HG03025 (cell line): ENCODE results near the gene SERPINA9.
"Not testable (repeated sequence)": the region's sequence is repeated elsewhere in the genome, so short reads cannot be mapped to it uniquely, and the experiment has no call there.

Source experiments
- ATAC-seq: cut with Tn5 transposase; IDR thresholded peaks from one replicate; pipeline ENCODE4 v1.9.1; 2021; ENCODE audit warnings: mild to moderate bottlenecking, moderate library complexity; ENCODE audit not compliant: unreplicated experiment, low FRiP score

Gene SERPINA9

DNA sequence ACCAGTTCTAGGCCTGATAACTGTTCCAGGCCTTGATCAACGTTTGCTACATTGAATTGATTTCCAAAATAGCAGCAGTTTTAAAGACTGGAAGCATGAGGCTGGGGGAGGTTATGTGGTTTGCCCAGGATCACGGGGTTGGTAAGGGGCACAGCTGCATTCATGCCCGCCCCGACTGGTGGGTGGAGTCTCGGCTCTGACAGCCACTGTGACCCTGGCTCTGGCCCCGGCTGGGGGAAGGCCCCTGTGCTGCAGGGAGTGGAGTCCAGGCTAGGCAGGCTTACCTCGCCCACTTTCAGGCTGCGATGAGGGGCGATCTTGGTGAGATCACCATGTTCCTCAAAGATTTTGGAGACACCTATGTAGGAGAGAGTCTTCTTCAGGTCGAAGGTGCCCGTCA is 13.3 kb upstream of the SERPINA9 start:
- ATAC-seq = no peak

DNA sequence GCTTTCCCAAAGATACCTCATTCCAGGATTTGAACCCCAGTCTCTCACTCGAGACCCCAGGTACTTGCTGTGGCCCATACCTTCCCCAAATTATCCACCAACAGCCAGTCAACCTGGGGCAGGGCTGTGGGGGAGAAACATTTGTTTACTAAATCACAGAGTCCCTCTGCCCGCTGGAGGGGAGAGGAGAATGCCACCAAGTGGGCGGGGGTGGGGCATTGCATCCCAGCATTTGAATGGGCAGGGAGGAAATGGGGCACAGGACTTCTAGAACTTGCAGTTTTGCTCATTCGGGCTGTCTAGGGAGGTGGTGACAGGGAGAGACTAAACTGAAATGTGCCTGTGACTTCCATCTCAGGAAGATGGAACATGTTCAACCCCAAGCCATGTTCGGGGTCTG is 10.9 kb upstream of the SERPINA9 start:
- ATAC-seq = no peak

DNA sequence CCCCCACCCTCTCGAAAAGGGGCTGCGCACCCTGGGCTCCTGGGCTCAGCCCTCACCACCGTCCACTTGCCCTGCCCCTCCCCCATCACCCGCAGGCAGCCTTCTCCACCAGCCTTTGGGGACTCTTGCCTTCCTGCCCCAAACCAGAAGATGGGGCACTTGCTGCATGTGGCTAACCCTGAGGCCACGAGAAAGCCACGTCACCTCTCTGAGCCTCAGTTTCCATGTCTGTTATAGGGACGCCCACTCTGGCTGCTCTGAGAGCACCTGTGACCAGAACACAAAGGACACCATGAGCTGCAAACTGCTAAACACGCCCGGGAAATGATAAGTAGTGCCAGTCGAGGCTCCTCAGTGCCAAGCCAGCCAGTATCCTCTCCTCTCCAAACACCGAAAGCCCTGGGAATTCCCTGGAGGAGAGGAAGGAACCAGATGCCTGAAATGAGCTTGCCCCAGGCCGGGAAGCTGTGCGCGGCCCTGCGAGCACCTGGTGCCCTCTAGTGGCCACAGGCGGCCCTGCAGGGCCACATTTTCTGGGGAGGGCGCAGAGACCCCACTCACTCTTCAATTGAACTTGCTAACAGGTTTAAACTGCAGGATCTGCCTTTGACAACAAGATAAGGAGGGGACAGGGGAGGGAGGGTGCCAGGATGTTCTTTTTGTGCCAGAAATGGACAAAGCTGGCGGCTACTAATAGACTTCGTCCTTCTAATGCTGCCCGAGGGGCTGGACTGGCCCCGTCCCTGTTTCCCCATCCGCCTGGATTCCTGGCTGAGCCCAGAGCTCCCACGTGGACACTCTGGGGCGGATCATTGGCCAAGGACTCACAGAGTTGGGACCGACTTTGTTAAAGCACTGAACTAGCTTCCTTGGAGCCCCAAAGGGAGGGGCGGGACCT is 10.2 kb upstream of the SERPINA9 start:
- ATAC-seq = no peak

DNA sequence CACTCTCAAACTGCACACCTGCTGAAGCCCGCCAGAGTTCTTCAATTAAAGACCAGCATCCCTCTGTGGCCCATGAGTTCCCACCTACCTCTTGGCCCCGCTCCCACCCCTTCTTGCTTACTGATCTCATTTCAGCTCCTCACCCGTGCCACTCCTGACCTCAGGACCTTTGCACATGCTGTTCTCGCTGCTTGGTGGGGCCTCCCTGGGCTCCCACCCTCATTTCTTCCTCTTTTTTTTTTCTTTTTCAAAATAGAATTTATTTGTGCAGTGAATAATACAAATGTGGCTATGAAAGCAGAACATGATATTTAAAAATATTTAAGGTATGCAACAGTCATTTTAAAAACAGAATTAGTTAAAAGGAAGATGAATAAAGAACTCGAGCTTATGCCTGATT is 8.5 kb upstream of the SERPINA9 start:
- ATAC-seq = no peak

DNA sequence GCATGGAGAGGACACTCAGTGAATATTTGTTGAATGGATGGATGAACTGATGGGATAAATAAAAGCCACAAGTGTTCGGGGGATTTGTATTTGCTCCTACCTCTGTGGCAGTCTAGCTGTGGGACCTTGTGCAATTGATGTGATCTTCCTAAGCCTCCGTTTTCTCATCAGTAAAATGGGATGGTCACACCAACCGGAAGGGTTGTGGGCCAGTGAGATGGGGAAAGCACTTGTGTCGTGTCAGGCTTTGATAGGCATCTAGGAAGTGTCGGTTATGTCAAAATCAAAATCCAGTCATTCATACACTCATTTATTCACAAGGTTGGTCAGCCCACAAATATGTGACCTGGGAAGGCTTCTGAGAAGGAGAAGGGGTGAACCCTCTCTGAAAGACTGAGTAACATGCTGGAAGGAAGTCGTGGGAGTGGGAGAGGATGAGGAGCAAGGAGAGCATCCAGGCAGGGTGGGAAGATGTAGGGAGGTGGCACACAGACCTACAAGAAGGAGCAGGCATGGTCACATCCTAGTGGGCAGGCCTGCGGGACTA is 7.8 kb upstream of the SERPINA9 start:
- no peak for ATAC-seq

DNA sequence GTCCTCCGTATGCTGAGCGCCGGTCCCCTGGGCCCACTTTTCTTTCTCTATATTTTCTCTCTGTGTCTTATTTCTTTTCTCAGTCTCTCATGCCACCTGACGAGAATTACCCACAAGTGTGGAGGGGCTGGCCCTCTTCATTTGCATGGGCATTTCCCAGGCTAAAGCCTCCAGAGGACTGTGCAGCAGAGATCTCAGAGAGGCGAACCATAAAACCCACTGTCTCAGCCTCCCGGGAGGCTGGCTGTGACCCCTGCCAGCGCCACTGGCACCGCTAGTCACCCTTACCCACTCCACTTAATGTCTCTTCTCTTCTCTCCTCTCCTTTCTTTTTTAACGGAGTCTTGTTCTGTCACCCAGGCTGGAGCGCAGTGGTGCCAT is 7.1 kb upstream of the SERPINA9 start:
- no peak for ATAC-seq

DNA sequence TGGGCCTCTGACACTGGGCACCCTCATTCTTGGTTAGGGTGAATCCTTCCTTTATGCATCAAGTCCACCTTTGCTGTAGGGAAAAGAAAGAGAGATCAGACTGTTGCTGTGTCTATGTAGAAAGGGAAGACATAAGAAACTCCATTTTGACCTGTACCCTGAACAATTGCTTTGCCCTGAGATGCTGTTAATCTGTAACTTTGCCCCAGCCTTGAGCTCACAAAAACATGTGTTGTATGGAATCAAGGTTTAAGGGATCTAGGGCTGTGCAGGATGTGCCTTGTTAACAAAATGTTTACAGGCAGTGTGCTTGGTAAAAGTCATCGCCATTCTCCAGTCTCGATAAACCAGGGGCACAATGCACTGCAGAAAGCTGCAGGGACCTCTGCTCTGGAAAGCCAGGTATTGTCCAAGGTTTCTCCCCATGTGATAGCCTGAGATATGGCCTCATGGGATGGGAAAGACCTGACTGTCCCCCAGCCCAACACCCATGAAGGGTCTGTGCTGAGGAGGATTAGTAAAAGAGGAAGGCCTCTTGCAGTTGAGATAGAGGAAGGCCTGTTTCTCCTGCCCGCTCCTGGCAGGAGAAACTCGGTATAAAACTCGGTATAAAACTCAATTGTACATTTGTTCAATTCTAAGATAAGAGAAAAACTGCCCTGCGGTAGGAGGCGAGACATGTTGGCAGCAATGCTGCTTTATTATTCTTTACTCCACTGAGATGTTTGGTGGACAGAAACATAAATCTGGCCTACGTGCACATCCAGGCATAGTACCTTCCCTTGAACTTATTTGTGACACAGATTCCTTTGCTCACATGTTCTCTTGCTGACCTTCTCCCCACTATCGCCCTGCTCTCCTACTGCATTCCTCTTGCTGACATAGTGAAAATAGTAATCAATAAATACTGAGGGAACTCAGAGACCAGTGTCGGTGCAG is 6.4 kb upstream of the SERPINA9 start:
- not testable (repeated sequence) for ATAC-seq

DNA sequence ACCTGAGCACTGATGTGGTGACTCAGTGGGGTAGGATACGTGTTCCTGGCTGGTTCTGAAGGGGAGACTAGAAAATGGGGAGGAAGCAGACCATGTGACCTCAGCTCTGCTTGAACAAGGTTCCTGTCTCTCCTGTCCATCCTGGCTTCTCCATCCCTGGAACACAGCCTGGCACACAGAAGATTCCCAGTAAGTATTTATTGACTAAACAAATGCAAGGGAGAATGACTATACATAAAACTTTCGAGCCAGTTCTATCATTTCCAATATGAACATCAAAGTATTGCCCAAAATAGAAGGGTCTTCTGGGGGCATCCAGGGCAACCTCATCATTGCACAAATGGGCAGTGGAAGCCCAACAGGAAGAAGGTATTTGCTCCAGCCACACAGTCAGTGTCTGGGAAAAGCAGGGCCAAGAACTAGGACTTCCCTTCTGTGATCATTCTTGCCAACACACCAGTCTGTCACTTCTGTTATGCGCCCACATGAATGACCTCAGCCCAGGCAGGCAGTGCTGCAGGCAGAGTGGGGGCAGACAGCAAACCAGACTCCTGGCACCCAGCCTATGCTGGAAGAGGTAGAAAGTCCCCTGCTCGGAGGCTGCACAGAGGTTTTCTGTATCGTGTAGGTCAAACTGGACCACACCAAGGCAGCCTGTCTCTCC is 5.6 kb upstream of the SERPINA9 start:
- ATAC-seq = no peak

DNA sequence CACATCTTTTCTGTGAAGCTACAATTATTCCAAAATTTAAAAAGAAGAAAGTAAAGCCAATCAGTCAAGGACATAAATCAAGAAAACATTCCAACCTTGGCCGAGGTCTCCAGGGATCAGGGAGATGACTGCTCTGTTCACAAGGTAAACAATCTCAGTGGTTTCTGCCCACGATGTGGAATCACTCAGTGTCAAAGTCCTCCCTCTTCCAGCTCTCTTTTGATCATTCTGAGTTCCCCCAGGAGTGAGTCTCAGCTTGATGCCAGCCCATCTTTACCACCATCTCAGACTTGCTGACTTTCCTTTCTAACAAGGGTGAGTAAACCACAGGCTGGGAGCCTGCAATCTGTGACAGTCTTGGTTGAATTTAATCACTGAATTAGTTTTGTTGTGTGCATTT is 4.8 kb upstream of the SERPINA9 start:
- no peak for ATAC-seq

DNA sequence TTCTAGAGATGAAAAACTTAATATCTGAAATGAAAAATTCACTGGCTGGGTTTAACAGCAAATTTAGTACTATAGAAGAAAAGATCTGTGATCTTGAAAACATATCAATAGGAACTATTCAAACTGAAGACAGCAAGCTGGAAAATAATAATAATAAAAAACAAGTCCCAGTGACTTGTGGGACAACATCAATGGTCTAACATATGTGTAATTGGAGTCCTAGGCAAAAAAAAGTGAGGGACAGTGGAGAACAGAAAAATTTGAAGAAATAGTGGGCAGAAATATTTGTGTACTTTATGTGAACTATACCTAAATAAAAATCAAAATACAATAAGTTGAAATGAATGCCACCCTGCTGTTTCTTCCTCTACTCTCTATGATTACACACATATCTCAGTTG is 2.4 kb upstream of the SERPINA9 start:
- no peak for ATAC-seq

DNA sequence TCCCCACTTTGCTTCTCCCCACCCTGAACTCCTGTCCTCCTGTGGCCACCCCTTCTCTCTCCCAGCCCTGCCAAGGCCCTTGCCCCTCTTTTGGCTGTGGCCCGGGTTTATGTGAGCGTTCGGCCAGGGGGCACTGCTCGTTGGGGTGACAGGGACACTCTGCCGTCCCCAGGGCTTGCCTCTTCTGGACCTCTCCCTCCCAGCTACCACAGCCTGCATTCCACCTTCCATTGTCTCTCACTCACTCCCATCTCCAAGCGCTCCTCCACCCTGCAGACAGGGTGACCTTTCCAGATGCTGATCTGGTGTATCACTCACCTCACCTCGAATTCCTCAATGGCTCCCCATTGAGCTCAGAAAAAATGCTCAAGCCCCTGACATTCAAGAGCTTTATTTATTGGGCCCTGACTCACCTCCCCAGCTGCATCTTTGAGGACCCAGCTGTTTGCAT is 1.4 kb downstream of the SERPINA9 start:
- no peak for ATAC-seq

DNA sequence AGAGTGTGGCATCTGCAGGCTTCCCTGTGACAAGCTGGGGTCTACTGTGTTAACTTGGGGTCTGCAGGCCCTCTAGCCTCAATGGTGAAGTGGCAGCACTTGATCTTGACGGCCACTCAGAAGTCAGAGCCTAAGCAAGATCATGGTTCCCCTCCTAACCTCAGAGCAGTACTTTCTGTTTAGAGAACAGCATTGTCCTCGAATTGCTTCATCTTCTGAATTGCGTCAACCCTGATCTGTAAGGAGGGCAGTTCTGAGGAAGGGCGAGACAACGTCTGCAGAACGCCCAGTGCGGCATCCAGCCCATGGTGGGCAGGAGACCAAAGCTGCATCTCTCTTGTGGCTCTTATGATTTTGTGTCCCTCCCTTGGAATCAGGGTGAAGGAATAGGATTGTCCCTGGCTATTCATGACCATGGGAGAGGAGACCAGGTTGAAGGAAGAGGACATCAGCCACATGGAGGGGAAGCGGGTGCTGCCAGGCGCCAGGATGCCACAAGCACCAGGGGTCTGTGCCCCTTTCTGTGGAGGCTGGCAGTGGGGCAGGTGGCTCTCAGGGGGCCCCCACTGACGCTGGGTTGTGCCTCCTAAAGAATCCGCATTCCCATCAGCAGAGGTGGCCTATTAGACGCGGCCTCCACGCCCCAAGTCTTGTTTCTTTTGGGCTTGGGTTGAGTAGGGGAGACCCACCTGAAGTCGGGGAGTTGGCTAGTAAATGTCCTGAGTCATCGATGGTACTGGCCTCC is 2.2 kb downstream of the SERPINA9 start:
- ATAC-seq = no peak

DNA sequence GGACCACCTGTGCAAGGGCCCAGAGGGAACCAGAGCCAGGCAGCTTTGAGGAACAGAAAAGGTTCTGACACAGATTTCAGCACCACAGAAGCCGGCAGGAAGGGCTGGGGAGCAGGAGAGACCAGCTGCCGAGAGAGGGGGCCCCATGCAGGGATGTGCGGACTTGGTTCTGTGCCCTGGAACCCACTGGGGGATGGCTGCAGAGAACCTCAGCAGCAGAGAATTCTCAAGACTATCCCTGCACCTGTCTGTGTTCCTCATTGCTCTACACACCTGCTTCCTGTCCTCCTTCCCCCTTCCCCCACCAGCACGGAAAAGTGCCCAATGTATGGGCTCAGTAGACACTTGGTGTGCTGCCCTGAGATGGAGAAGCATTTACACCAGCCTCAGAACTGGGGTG is 3.2 kb downstream of the SERPINA9 start:
- no peak for ATAC-seq

DNA sequence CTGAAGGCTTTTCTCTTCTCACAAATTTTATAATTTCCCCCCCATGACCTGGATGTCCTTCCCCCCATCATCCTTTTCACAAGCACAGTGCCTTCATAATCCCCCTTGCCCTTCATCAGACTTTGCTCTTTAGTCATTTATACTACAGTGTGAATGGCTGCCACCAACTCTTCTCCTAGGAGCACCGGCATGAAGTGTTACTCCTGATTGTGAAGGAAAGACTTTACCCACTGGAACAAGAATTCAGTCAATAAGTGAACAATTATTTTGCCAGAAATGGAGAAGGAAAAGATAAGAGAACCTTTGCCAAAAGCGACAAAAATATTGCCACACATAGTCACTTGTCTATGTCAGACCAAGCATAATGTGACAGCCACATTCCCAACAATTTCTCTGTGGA is 5.0 kb downstream of the SERPINA9 start:
- no peak for ATAC-seq

DNA sequence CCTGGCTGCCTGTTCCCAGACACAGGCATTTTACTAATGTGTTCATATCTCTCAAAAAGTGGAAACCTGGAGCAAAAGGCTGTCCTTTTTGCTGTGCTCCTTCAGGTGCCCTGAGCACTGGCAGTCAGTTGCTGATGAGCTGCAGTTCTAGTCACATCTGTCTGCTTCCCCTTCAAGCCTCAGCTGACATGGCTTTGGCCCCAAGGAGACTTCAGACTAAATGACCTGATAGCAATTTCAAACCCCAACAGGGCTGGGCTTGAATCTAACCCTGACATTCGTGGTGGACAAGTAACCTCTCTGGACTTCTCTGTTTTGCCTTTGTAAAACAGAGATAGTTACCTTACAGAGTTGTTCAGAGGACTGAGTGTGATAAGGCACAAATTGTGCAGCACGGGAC is 5.7 kb downstream of the SERPINA9 start:
- no peak for ATAC-seq

DNA sequence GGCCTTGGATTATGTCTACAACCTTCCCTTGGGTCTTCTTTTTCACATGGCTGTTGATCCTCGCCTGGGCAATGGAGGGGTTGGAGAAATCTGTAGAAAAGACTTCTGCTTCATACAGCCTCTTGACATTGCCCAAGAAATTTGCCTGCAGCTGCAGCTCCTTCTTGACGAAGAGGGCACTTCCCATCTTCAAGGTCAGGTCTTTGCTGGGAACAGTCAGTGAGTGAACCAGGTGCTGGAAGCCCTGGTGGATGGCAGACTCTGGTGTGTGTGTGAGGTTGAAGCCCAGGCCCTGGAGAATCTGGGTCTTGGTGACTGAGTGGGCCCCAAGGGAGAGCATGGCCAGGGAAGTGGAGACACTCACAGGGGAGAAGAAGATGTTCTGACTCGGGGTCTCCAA is 6.7 kb downstream of the SERPINA9 start:
- no peak for ATAC-seq

DNA sequence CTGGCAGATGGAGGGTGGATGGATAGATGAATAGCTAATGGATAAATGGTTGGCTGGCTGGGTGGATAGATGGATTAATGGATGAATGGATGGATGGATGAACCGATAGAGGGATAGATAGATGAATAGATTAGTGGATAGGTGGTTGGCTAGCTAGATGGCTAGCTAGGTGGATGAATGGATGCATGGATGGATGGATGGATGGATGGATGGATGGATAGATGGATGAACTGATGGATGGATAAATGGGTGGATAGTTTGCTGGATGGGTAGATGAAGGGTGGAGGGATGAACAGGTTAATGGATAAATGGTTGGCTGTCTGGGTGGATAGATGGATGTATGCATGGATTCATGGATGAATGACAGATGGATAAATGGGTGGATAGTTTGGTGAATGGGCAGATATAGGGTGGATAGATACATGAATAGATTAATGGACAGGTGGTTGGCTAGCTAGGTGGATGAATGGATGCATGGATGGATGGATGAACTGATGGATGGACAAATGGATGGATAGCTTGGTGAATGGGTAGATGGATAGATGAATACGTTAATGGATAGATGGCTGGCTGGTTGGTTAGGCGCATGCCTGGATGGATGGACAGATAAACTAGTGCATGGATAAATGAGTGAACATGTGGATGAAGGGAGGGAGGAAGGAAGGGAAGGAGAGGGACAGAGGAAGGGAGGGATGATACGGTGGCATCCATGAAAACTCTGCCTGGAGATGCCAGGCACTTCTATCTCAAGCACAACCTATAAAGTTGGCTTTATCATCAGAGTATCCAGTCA is 8.1 kb downstream of the SERPINA9 start:
- ATAC-seq = no peak

DNA sequence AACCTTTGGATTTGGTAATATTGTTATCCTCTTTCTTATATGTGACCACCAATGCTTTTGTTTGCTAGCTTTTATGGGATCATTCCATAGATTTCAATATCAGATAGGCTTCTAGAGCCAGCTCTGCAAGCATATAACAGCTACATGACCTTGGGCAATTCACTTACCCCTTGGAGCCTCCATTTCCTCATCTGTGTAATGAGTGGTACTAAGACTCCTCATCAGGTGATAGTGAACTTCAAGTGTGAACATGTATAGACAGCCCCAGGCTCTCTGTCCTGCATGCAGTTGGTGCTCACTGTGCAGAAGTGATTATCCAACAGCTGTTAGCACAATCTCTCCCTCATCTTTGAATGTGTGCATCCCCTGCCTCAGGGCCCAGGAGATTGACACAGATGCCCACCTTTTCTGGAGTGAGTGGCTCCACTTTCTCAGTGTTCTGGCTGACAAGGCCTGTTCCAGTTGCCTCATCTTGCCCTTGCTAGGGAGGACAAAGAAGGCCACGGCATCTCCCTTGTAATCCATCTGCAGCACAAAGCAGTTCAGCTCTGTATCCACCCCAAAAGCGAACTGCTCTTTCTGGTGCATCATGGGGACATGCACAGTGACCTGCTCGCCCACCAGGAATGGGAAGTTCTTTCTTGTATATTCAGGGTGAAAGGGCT is 9.2 kb downstream of the SERPINA9 start:
- ATAC-seq = no peak

DNA sequence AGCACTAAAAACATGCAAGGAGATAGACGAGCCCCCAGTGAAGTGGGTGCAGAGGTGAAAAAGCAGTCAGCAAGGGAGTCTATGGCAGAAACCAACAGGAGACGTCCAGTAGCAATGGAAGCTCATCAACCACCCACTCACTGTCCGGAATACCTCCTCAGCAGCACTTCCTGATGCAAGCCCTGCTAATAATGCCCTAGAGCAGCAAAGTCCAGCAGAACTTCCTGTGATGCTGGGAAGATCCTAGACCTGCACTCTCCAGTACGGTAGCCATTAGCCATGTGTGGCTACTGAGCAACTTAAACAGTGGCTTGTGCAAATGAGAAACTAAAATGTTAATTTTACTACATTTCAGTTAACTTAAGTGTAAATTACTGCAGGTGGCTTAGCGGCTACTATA is 11.0 kb downstream of the SERPINA9 start:
- no peak for ATAC-seq
